SU-DHL-6 (cell line): ENCODE measurements around the gene PINLYP.

ENCODE experiments used
- EZH2phosphoT487 ChIP-seq: fragments of 200-600 bp; sonication (generic), shearing (Covaris generic); conservative IDR thresholded peaks from 2 replicates; pipeline ENCODE4 v1.6.1; 2018; ENCODE audit warnings: mild to moderate bottlenecking, antibody characterized with exemption, low read length, moderate library complexity, mixed read lengths
- TF ChIP-seq, protein P1 (sequence below): fragments of 200-600 bp; sonication (generic); IDR thresholded peaks from one replicate; pipeline ENCODE4 v1.5.1; 2017; ENCODE audit warnings: antibody characterized with exemption, mild to moderate bottlenecking, low read length, moderate library complexity; ENCODE audit not compliant: insufficient read depth, poor library complexity, severe bottlenecking

DNA sequence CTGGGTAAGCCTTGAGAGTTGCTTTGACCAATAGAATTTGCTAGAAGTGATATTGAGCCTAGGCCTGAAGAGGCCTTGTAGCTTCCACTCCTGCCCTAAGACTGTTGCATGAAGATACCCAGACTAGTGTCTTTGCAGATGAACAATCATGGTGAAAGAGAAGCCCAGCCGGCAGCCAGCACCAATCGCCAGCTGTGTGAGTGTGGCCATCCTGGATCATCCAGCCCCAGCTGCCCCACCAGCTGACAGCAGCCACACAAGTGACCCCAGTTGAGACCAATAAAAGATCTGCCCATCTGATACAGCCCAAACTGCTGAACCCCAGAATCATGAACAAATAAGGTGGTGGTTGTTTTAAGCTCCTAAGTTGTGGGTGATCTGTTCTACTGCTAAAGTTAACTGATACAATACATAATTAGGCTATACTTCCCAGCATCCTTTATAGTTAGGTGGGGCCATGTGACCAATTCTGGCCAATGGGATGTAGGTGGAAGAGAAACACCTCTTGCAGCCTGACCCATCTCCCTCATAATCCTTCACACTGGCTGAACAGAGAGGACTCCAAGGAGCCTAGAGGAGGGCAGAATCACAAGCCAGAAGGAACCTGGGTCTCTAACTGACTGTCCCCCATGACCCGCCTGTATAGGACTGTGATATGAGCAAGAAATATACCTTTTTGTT lies 53.2 kb downstream of the PINLYP start:
- TF ChIP-seq, protein P1, sequence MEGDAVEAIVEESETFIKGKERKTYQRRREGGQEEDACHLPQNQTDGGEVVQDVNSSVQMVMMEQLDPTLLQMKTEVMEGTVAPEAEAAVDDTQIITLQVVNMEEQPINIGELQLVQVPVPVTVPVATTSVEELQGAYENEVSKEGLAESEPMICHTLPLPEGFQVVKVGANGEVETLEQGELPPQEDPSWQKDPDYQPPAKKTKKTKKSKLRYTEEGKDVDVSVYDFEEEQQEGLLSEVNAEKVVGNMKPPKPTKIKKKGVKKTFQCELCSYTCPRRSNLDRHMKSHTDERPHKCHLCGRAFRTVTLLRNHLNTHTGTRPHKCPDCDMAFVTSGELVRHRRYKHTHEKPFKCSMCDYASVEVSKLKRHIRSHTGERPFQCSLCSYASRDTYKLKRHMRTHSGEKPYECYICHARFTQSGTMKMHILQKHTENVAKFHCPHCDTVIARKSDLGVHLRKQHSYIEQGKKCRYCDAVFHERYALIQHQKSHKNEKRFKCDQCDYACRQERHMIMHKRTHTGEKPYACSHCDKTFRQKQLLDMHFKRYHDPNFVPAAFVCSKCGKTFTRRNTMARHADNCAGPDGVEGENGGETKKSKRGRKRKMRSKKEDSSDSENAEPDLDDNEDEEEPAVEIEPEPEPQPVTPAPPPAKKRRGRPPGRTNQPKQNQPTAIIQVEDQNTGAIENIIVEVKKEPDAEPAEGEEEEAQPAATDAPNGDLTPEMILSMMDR = no peak
- TF ChIP-seq EZH2phosphoT487 = no peak
